Activated T-cell treated with anti-CD3 and anti-CD28 coated beads, Interleukin-2, amount 50 U/mL, for 72 hours (primary cell): Measurements from ENCODE around the gene CACNB1. TPM values are rescaled to one million over a fixed set of nuclear protein-coding genes. Genes with fewer than 3 reads are reported as not detected.
A peak's percentile ranks its signal among the peaks of the same experiment; 100 is the strongest.

Experiments used
- ATAC-seq, 2 donors: fragments of 150-1000 bp; cut with Tn5 transposase; replicated peaks in 1 of 2; 2 replicates each; pipeline ENCODE4 v1.10.0; 2021; ENCODE audit warnings: moderate library complexity in 2 of 2, mild to moderate bottlenecking in 1 of 2
- DNase-seq, 2 donors: peaks; one replicate each; pipeline ENCODE4 v3.0.0; 2021 to 2022; ENCODE audit warnings: mixed read lengths in 1 of 2
- H3K27ac Mint-ChIP-seq: one replicate; pipeline ENCODE4 v1.8.0; 2022; ENCODE audit warnings: mild to moderate bottlenecking, moderate library complexity, mixed read lengths
- H3K27me3 Mint-ChIP-seq: one replicate; pipeline ENCODE4 v1.8.0; 2022; ENCODE audit warnings: low read depth, mixed read lengths
- H3K36me3 Mint-ChIP-seq, 2 donors: one replicate each; pipeline ENCODE4 v1.8.0; 2022; ENCODE audit warnings: mixed read lengths in 2 of 2, mild to moderate bottlenecking in 1 of 2; ENCODE audit not compliant: insufficient read depth in 2 of 2
- H3K4me1 Mint-ChIP-seq: one replicate; pipeline ENCODE4 v1.8.0; 2022; ENCODE audit warnings: low read depth, mixed read lengths
- H3K4me3 Mint-ChIP-seq, 2 donors: one replicate each; pipeline ENCODE4 v1.8.0; 2022; ENCODE audit warnings: mild to moderate bottlenecking in 2 of 2, mixed read lengths in 2 of 2, moderate library complexity in 2 of 2
- H3K9me3 Mint-ChIP-seq, 2 donors: one replicate each; pipeline ENCODE4 v1.8.0; 2022; ENCODE audit warnings: mixed read lengths in 2 of 2
- total RNA-seq, 2 donors: library from RNA; stranded (reverse); gene quantifications; one replicate each; pipeline ENCODE4 v1.2.3, GENCODE V29; 2022

CACNB1 gene
- total RNA-seq, 2 donors from 2014 or later, result 10.5 to 15.3 TPM

DNA sequence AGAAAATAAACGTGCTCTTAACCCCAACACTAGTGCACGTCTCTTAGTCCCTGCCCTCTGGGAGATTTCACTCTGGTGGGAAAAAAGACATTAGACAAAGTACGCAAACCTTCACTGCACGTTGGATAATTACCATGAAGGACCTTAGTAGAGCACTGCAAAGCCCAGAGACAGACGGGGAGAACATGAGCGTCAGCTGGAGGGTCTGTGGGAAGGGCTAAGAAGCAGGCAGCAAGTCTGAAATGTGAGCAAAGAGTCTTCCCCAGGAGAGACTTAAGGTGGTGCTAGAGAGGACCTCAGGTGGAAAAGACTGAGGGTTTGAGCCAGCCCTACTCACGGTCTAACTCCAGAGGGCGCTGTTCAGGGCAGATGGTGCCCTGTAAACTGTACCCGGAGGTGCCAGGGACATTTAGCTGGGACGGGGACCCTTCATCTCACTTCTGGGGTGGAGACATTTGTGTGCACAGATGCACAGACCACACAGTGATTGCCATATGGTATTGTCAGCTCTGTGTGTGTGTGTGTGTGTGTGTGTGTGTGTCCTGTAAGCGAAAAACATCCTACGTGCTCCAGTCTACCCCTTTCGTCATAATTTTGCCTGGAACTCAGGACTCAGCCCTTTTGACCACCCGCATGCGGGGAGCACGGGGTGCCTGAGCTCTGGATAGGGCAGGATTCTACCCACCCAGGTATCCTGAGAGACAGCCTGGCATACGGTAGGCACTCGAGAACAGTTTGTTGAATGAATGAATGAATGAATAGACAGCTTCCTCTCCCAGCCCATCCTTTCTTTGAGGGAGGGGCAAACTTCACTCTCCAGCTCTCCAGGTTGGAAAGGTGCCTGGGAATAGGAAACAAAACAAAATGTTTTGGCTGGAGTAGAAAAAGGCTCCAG, 38.3 kb upstream of the CACNB1 start:
- peaks cover 8% of the 10 kb centered on the region for H3K27me3 Mint-ChIP-seq
- peak; percentile 54 to 58 for ATAC-seq
- no peak overlapping the region for H3K27ac Mint-ChIP-seq
- peaks cover 39% of the 10 kb centered on the region for H3K4me1 Mint-ChIP-seq
- peak; percentile 59 to 68 for DNase-seq
- H3K9me3 Mint-ChIP-seq, result no peaks in the 10 kb centered on the region
- no peaks in the 10 kb centered on the region for H3K36me3 Mint-ChIP-seq
- no peak overlapping the region for H3K4me3 Mint-ChIP-seq

DNA sequence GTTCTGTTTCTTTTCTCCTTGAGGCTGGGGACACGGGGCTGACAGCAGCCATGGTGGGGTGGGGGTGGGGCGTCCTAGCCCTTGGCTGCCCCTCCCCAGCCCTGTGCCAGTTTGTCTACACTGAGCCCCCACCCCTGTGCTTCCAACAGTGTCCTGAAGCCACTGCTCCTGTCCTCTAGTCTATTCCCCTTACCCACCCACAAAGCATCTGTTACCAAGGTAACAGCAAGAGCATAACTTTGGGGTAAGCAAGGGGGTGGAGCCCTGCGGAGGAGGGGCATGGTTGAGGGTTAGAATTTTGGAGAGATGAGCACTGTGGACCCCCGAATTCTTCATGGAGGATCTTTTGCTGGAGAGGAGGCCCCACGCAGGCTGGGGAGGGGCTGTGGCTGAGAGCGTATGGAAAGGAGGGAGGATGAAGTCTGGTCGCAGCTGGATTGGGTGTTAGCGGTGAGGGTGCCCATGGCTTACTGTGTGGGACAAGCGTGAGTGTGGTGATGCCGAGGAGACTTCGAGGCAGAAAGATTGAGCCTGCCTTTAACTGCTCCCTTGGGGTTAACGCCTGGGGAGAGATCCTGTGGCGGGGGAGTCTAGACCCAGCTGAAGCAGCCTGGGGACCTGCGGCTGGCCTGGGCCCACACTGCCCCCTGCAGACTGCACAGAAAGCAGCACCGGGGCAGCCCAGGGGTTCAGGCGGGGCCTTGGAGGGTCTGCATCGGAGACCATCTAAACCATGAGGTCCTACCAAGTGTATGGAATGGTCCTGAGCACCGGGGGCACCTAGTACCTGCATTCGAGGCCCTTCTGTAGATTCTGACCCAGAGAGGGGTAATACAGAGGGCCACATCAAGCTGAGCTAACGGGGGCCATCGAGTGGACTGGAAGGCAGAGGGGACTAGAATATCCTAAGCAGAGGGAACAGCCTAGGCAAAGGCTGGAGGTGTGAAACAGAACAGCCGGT, 34.4 kb upstream of the CACNB1 start:
- H3K9me3 Mint-ChIP-seq, result no peaks in the 10 kb centered on the region
- peak overlapping the region; percentile 16 to 52 for H3K4me3 Mint-ChIP-seq
- DNase-seq, result peak; percentile 64 to 68
- H3K36me3 Mint-ChIP-seq, result no peaks in the 10 kb centered on the region
- peaks cover 18% of the 10 kb centered on the region for H3K4me1 Mint-ChIP-seq
- ATAC-seq, result peak; percentile 76 to 78
- H3K27ac Mint-ChIP-seq, result no peak overlapping the region
- peaks cover 31% of the 10 kb centered on the region for H3K27me3 Mint-ChIP-seq

GRCh38 chr17:39231091-39231561, 33.7 kb upstream of the CACNB1 start:
- no peak for DNase-seq
- Mint-ChIP-seq H3K4me1 (peaks cover 20% of the 10 kb centered on the region), H3K27ac (no peak overlapping the region), H3K27me3 (peaks cover 39% of the 10 kb centered on the region), H3K9me3 (no peaks in the 10 kb centered on the region), H3K4me3 (no peak overlapping the region), H3K36me3 (no peaks in the 10 kb centered on the region)
- ATAC-seq, result no peak

- no peak overlapping the region for H3K4me3 Mint-ChIP-seq
- H3K9me3 Mint-ChIP-seq, result no peaks in the 10 kb centered on the region
- peaks cover 17% of the 10 kb centered on the region for H3K4me1 Mint-ChIP-seq
- ATAC-seq (no peak), DNase-seq (no peak)
- H3K27ac Mint-ChIP-seq, result no peak overlapping the region
- H3K36me3 Mint-ChIP-seq, result no peaks in the 10 kb centered on the region
- H3K27me3 Mint-ChIP-seq, result peaks cover 43% of the 10 kb centered on the region
Observed at GRCh38 chr17:39230361-39230760, 32.9 kb upstream of the CACNB1 start.

- peaks cover 16% of the 10 kb centered on the region for H3K4me1 Mint-ChIP-seq
- H3K27ac Mint-ChIP-seq, result no peak overlapping the region
- DNase-seq (no peak), ATAC-seq (no peak)
- H3K36me3 Mint-ChIP-seq, result no peaks in the 10 kb centered on the region
- no peaks in the 10 kb centered on the region for H3K9me3 Mint-ChIP-seq
- peaks cover 48% of the 10 kb centered on the region for H3K27me3 Mint-ChIP-seq
- no peak overlapping the region for H3K4me3 Mint-ChIP-seq
Observed at GRCh38 chr17:39229274-39229913, 31.9 kb upstream of the CACNB1 start.

GRCh38 chr17:39227364-39227919, 30.0 kb upstream of the CACNB1 start:
- Mint-ChIP-seq H3K27me3 (peaks cover 58% of the 10 kb centered on the region), H3K36me3 (no peaks in the 10 kb centered on the region), H3K9me3 (no peaks in the 10 kb centered on the region), H3K4me1 (peaks cover 16% of the 10 kb centered on the region), H3K4me3 (no peak overlapping the region), H3K27ac (no peak overlapping the region)
- no peak for ATAC-seq
- DNase-seq, result no peak

- ATAC-seq (peak; percentile 81 to 86), DNase-seq (peak; percentile 55 to 72)
- Mint-ChIP-seq H3K27me3 (peaks cover 50% of the 10 kb centered on the region), H3K27ac (no peak overlapping the region), H3K36me3 (no peaks in the 10 kb centered on the region), H3K4me3 (peak overlapping the region; percentile 78 to 90), H3K9me3 (no peaks in the 10 kb centered on the region), H3K4me1 (peaks cover 6% of the 10 kb centered on the region)
Observed at GRCh38 chr17:39225959-39226683, 28.7 kb upstream of the CACNB1 start.

GRCh38 chr17:39225308-39225958, 28.0 kb upstream of the CACNB1 start, which contains the start of gene STAC2:
Gene STAC2 (minus strand): TSS chr17:39225945. CDS start chr17:39225502, 443 bp downstream.
- H3K9me3 Mint-ChIP-seq, result no peaks in the 10 kb centered on the region
- H3K36me3 Mint-ChIP-seq, result no peaks in the 10 kb centered on the region
- DNase-seq, result no peak
- no peak within 1 kb of the TSS for H3K27ac Mint-ChIP-seq
- peak within 1 kb of the TSS; percentile 79 to 90 for H3K4me3 Mint-ChIP-seq
- peak; percentile 54 to 56 for ATAC-seq
- H3K27me3 Mint-ChIP-seq, result peaks cover 50% of the 10 kb centered on the region
- H3K4me1 Mint-ChIP-seq, result peaks cover 6% of the 10 kb centered on the region

DNA sequence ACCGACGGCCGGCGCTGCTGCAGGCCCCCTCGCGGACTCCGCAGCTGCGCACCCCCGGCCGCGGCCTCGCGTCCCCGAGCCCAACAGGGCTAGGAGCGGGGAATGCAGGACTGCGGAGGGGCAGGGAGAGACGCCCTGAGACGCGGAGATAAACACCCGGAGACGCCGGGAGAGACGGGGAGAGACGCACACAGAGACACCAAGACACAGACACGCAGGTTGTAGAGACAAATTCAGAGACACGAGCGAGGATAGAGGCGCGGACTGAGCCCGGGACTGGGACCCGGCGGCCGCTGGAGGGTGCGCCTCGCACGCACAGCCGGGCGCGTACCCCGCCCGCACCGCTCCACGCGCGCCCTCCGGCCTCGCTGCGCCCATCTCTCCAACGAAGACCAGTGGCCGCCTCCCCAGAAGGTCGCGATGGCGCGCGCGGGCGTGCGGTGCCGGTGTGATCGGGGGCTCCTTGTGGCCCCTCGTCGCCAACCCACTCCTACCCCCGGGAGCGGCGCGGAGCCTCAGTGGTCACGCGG, 27.4 kb upstream of the CACNB1 start:
- peaks cover 49% of the 10 kb centered on the region for H3K27me3 Mint-ChIP-seq
- H3K4me1 Mint-ChIP-seq, result peaks cover 6% of the 10 kb centered on the region
- no peak overlapping the region for H3K27ac Mint-ChIP-seq
- H3K4me3 Mint-ChIP-seq, result peak overlapping the region; percentile 76 to 79
- H3K36me3 Mint-ChIP-seq, result no peaks in the 10 kb centered on the region
- ATAC-seq (peak; percentile 23 to 30), DNase-seq (no peak)
- H3K9me3 Mint-ChIP-seq, result no peaks in the 10 kb centered on the region

DNA sequence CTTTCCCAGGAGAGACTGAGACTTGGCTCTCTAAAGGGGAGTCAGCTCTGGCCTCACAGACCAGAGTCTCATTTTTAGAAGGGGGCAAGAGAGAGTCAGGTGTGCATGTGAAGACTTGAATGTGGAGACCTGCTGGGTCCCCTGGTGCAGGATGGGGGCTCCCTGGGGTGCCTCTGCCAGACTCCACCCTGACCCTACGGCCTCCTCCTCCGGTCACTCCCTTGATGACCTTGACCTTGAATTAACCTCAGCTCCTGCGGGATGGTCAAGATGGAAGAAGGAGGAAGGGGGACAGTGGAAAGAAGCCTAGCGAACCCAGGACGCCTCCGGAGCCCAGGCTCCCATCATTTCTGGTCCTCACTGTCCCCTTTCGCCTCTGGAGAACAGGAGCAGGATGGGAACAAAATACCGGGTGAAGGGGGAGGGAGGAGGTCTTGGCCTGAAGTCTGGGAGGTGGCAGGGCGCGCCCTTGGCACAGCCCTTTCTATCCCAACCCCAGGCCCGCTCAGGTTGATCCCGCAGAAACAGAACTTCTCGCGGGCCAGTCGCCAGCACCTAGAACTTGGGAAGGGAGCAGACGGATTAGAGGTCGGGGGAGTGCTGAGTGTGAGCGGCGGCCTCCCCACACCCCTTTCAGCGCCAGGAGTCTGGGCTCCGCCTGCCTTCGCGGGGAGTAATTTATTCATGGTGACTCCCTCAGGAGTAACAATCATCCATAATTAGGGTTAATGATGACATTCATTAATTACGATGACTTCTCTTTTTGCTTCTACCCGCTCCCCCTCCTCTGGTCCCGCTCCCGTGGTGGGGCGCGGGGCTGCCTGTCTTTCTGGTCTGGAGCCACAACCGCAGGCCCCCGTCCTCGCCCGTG, 26.7 kb upstream of the CACNB1 start:
- H3K27ac Mint-ChIP-seq, result no peak overlapping the region
- peak overlapping the region; percentile 53 to 76 for H3K4me3 Mint-ChIP-seq

More for the DNA sequence above, 26.7 kb upstream of the CACNB1 start:
- DNase-seq (no peak), ATAC-seq (no peak)
- peaks cover 48% of the 10 kb centered on the region for H3K27me3 Mint-ChIP-seq
- H3K9me3 Mint-ChIP-seq, result no peaks in the 10 kb centered on the region
- peaks cover 6% of the 10 kb centered on the region for H3K4me1 Mint-ChIP-seq
- no peaks in the 10 kb centered on the region for H3K36me3 Mint-ChIP-seq
